Fibroblast of the aortic adventitia (primary cell): ENCODE measurements around the gene REEP3. TPM values are rescaled to one million over a fixed set of nuclear protein-coding genes. Genes with fewer than 3 reads are reported as not detected.
"Not testable (repeated sequence)": the region's sequence is repeated elsewhere in the genome, so short reads cannot be mapped to it uniquely, and the experiment has no call there.

ENCODE experiments used
- DNase-seq: peaks from one replicate; pipeline ENCODE4 v3.0.0-alpha.2; 2010; ENCODE audit warnings: low read depth
- H3K4me3 ChIP-seq: 2 replicates; pipeline ENCODE4 v1.5.1; 2011; ENCODE audit warnings: low read depth, mild to moderate bottlenecking, control low read depth, low read length, moderate library complexity
- total RNA-seq: library from RNA; depleted of rRNA; stranded (reverse); fragments of >200 nt; gene quantifications from 2 replicates; pipeline ENCODE4 v1.2.3, GENCODE V29; 2012; ENCODE audit warnings: low replicate concordance
- TF ChIP-seq, protein P1 (sequence below): IDR thresholded peaks from 2 replicates; pipeline ENCODE4 v1.5.1; 2011; ENCODE audit warnings: mild to moderate bottlenecking, low read length, control low read depth, inconsistent platforms; ENCODE audit not compliant: insufficient read depth

REEP3 gene
- total RNA-seq, 1 donor: 95.1 TPM

DNA sequence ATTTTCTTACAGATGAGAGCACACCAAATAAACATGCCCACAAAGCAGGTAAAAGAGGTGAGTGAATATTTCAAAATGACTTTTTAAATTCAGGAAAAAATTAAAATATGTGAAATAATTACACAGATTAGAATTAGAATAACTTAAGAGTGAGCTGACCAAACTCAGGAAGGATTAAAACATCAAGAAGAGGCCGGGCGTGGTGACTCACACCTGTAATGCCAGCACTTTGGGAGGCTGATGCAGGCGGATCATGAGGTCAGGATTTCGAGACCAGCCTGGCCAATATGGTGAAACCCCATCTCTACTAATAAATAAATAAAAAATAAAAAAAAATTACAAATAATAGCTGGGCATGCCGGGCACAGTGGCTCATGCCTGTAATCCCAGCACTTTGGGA is 140.1 kb downstream of the REEP3 start:
- H3K4me3 ChIP-seq: no peak overlapping the region
- TF ChIP-seq, protein P1, sequence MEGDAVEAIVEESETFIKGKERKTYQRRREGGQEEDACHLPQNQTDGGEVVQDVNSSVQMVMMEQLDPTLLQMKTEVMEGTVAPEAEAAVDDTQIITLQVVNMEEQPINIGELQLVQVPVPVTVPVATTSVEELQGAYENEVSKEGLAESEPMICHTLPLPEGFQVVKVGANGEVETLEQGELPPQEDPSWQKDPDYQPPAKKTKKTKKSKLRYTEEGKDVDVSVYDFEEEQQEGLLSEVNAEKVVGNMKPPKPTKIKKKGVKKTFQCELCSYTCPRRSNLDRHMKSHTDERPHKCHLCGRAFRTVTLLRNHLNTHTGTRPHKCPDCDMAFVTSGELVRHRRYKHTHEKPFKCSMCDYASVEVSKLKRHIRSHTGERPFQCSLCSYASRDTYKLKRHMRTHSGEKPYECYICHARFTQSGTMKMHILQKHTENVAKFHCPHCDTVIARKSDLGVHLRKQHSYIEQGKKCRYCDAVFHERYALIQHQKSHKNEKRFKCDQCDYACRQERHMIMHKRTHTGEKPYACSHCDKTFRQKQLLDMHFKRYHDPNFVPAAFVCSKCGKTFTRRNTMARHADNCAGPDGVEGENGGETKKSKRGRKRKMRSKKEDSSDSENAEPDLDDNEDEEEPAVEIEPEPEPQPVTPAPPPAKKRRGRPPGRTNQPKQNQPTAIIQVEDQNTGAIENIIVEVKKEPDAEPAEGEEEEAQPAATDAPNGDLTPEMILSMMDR: no peak
- DNase-seq: no peak

DNA sequence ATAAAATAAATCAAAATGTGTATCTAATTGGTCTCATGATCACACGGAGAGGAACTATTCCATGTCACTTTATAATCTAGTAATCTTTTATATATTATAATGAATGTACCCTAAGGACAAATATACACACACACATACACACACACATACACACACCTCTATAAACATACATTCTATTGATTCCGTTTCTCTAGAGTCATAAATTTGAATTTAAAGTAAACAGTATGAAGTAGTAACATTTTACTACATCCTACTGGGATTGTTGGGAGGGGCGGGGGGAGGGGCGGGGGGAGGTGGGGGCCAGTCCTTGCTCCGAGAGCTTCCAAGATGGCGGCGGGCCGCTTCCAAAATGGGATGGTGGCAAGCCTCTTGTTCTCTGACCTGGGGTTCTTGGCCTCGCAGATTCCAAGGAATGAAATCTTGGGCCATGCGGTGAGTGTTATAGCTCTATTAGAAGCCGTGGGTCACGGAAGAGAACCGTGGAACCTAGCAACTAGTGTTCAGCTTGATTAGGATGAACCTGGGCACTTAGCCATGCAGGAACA is 143.2 kb downstream of the REEP3 start:
- DNase-seq: no peak
- no peak overlapping the region for H3K4me3 ChIP-seq
- TF ChIP-seq, protein P1: no peak

- not testable (repeated sequence) for H3K4me3 ChIP-seq, DNase-seq
Measured at GRCh38 chr10:63665006-63665580, 143.9 kb downstream of the REEP3 start.

- DNase-seq: peak; percentile 22
- TF ChIP-seq, protein P1: no peak
- H3K4me3 ChIP-seq: no peak overlapping the region
Measured at GRCh38 chr10:63665670-63666134, 144.5 kb downstream of the REEP3 start.

GRCh38 chr10:63666836-63667383 is 145.7 kb downstream of the REEP3 start:
- no peak overlapping the region for H3K4me3 ChIP-seq
- peak; percentile 96 for DNase-seq
- TF ChIP-seq, protein P1: no peak

DNA sequence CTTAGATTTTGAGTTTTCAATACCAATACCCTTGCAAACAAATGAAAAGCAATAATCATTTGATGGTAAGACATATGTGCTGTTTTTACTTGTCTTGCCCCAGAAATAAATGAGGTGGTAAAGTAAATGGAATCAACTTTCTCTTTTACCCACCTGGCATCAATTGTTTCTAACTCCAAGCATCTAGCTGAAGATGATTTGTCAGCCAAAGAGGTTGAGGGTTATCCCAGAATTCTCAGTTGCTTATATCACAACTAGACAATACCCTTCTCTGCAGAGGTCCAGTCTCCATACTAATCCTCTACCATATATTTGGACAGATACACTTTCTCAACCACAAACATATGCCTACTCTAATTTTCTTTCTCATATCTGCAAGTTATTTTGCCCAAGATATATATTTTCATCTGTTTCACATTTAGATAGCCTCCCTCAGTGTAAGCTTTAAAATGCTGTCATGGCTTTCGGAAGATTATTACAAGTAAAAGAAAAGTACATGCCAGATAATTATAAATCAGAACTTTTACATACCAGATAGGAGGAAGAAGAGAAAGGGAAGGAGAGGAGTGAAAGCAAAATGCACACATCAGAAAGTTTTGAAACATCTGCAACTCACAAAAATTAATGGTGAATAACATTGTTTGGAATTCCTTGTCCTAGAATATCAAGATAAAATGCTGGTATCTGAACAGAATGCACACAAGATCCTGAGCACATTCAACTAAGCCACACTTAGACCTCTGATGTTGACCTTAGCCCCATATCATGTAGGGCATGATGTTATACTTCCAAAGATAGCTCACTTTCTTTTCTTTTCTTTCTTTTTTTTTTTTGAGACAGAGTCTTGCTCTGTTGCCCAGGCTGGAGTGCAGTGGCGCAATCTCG is 146.6 kb downstream of the REEP3 start:
- TF ChIP-seq, protein P1: no peak
- DNase-seq: peak; percentile 73
- no peak overlapping the region for H3K4me3 ChIP-seq
